GF-D8 (cell line): ENCODE data around the gene AGRN.
"Not testable (repeated sequence)": the region's sequence is repeated elsewhere in the genome, so short reads cannot be mapped to it uniquely, and the experiment has no call there.

Experiments used
- DNase-seq: peaks from one replicate; lab custom pipeline; 2025; lab: John Stamatoyannopoulos, UW

AGRN gene

DNA sequence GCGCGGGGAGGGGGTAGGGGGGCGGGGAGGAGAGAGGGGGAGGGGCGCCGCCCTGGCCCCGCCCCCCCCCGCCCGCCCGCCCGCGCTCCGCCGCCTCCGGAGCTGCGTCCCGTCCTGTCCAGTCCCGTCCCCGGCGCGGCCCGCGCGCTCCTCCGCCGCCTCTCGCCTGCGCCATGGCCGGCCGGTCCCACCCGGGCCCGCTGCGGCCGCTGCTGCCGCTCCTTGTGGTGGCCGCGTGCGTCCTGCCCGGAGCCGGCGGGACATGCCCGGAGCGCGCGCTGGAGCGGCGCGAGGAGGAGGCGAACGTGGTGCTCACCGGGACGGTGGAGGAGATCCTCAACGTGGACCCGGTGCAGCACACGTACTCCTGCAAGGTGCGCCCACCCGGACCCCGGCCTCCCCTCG lies at the start of gene AGRN:
TSS of gene AGRN (plus strand) at position 121 of the 405 bp plus-strand sequence. CDS start at position 174, 53 bp downstream.
- DNase-seq = no peak

DNA sequence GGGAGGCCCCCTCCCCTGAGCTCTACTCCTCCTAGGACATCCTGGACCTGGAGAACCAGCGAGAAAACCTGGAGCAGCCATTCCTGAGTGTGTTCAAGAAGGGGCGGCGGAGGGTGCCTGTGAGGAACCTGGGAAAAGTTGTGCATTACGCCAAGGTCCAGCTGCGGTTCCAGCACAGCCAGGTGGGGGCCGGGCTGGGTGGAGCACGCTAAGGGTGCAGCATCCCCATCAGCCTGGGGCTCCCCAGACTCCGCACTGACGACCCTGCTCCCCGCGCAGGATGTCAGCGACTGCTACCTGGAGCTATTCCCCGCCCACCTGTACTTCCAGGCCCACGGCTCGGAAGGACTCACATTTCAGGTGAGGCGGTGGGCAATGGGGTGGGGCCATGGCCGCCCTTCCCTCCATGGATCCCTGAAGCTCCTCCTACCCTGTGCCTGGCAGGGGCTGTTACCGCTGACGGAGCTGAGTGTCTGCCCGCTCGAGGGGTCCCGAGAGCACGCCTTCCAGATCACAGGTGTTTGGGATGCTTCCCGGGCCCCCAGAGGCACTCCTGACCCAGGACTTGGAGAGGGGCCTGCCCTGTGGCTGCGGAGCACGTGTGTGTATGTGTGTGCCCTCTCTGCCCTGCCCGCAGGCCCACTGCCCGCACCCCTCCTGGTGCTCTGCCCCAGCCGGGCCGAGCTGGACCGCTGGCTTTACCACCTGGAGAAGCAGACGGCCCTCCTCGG lies 49.5 kb upstream of the AGRN start:
- DNase-seq = no peak

- DNase-seq = no peak
Observed at GRCh38 chr1:970973-971730, 48.8 kb upstream of the AGRN start.

- DNase-seq = no peak
Observed at GRCh38 chr1:971751-972506, 48.0 kb upstream of the AGRN start.

DNA sequence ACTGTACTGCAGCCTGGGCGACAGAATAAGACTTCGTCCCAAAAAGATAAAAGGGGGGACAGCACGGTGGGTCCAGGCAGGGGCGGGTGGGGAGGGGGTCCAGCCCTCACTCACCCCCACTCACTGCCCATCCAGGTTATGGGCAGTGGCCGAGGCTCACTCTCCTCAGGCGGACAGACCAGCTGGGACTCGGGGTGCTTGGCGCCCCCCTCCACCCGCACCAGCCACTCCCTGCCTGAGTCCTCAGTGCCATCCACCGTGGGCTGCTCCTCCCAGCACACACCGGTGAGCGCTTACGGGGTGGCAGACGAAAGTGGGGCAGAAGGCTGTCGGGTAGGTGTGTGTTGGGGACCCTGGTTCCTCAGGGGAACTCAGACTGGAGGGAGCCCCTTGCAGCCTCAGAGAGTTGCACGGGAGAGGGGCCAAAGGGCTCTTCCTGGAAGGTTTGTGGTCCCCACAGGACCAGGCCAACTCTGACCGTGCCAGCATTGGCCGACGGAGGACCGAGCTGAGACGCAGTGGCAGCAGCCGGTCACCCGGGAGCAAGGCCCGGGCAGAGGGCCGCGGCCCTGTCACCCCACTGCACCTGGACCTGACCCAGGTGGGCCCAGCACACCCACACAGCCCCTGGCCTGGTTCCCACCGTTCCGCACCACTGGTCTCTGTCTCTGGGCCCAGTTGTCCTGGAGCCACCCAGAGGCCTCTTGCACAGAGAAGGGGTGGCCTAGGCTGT lies 47.0 kb upstream of the AGRN start:
- DNase-seq = no peak

GRCh38 chr1:973459-974292 lies 46.2 kb upstream of the AGRN start:
- no peak for DNase-seq

- no peak for DNase-seq
Observed at GRCh38 chr1:974293-974640, 45.7 kb upstream of the AGRN start.

- DNase-seq = no peak
Observed at GRCh38 chr1:974687-975328, 45.1 kb upstream of the AGRN start.

GRCh38 chr1:975365-975764 lies 44.6 kb upstream of the AGRN start:
- DNase-seq = no peak

GRCh38 chr1:975896-976683 lies 43.8 kb upstream of the AGRN start:
- peak; percentile 36 for DNase-seq

- not testable (repeated sequence) for DNase-seq
Observed at GRCh38 chr1:976791-977190, 43.1 kb upstream of the AGRN start.

DNA sequence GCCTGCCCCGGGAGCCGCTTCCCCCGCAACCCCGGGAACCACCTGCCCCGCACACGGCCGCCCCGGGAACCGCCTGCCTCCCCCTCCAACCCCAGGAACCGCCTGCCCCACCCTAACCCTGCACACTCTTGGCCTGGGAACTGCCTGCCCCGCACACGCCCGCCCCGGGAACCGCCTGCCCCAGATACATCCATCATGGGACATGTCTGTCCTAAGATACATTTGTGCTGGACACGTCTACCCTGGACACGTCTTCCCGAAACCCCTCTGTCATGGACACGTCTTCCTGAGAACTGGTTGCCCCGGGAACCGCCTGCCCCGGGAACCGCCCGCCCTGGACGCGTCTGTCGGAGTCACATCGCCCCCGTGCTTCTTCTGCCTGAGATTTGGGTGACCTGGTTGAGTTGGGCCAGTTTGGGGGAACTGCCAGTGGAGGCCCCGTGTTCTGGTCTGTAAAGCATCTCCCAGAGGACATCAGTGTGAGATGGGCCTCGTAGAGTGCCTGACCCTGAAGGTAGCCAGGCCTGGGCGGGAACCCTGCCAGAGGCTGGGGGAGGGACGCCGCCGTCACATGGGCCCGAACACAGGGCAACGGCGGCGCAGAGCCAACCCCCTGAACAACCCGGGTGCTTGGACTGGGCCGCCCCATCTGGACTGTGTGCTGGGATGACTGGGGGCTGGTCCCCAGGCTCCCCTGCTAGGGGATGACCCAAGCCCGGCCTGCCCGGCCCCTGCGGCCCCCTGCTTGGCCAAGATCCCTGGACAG lies 41.7 kb upstream of the AGRN start:
- no peak for DNase-seq

GRCh38 chr1:978835-979743 lies 40.8 kb upstream of the AGRN start:
- no peak for DNase-seq

GRCh38 chr1:979744-980072 lies 40.2 kb upstream of the AGRN start:
- no peak for DNase-seq

- no peak for DNase-seq
Observed at GRCh38 chr1:980137-980571, 39.8 kb upstream of the AGRN start.

DNA sequence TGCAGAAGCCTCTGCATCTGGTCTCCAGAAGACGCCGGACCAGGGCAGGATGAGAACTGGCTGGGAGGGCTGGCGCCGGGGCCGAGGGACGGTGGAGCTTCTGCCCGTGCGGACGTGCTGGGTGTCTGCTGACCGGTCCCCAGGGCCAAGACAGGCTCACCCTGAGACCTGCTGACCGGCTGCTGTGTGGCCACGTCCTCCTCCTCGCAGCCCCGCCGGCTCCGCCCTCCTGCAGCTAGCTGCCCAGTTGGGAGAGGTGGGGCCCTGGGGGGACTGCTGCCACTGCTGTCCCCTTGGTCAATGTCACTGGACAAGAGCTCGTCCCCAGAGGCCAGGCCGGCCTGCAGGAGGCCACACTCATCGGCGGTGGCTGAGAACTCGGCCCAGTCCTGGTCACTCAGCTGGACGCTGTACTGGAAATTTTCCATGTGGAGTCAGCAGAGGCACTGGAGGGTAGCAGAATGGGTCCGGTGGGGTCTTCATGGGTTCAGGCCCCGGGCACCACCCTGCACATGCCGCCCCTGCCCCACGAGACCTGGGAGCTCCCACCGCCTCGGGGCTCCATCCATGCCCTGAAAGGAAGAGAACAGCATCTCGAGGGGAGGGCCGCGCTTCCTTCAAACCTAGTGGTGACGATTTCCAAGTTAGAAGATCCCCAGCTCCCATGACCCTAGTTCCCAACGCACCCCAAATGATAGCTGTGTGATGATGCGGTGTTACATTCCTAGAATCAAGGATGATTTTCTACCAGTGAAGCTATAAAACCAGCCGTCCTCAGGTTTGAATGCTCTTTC lies 39.1 kb upstream of the AGRN start:
- DNase-seq = no peak

DNA sequence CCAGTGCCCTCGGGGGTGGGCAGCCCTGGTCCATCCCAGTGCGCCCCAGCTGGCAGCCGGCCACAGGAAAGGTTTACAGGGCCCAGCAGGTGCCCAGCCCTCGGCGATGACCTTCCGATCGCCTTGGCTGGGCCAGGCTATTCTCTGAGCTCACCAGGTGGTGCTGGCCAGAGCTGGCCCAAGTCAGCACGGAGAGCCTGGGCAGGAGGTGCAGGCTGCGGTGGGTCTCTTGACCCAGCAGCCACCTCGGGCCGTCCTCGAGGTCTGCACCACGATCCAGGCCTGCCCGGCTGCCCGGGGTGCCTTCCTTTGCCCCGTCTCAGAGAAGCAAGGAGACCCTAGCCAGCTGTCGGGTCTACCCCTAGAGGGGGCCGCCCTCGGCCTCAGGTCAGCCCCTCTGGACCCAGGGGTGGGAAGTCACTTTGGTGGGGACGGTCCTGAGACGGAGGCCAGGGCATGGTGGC lies 38.4 kb upstream of the AGRN start:
- no peak for DNase-seq
